Keratinocyte (primary cell): ENCODE results near the gene DRD3. TPM values are rescaled to one million over a fixed set of nuclear protein-coding genes. Genes with fewer than 3 reads are reported as not detected.

Experiments used
- DNase-seq: peaks from one replicate; pipeline ENCODE4 v3.0.0-alpha.2; 2011; ENCODE audit warnings: low read depth, missing footprints, low spot score
- FAIRE-seq: peaks from 2 replicates; lab custom pipeline; 2011; peaks lifted over from hg19 to GRCh38; lab: Jason Lieb, UNC
- H2AFZ ChIP-seq: 2 replicates; pipeline ENCODE4 v1.6.0; 2012; ENCODE audit warnings: low read length, control low read depth, inconsistent platforms; ENCODE audit not compliant: control insufficient read depth
- H3K27ac ChIP-seq: 2 replicates; pipeline ENCODE4 v1.5.1; 2011; ENCODE audit warnings: low read length; ENCODE audit not compliant: control insufficient read depth, insufficient read depth
- H3K27me3 ChIP-seq: 3 replicates; pipeline ENCODE4 v1.6.0; 2011; ENCODE audit warnings: low read length; ENCODE audit not compliant: control insufficient read depth, insufficient read depth; ENCODE audit errors: extremely low read depth
- H3K36me3 ChIP-seq, 2 experiments: 2 replicates in 1 of 2; 3 replicates in 1 of 2; pipeline ENCODE4 v1.5.1; 2011; ENCODE audit warnings: low read length in 2 of 2, mild to moderate bottlenecking in 1 of 2; ENCODE audit not compliant: control insufficient read depth in 2 of 2, insufficient read depth in 2 of 2; ENCODE audit errors: extremely low read depth in 1 of 2
- H3K4me1 ChIP-seq: 3 replicates; pipeline ENCODE4 v1.5.1; 2011; ENCODE audit warnings: low read length; ENCODE audit not compliant: control insufficient read depth, insufficient read depth; ENCODE audit errors: extremely low read depth
- H3K4me2 ChIP-seq: 3 replicates; pipeline ENCODE4 v1.6.0; 2011; ENCODE audit warnings: low read depth, low read length; ENCODE audit not compliant: control insufficient read depth, insufficient read depth; ENCODE audit errors: extremely low read depth
- H3K4me3 ChIP-seq, 3 experiments: fragments of 200-600 bp in 1 of 3; sonication (generic) in 1 of 3; 2 replicates in 2 of 3; 3 replicates in 1 of 3; pipeline ENCODE4 v1.5.1; 2011 to 2016; ENCODE audit warnings: low read length in 3 of 3, mild to moderate bottlenecking in 3 of 3, control low read depth in 2 of 3, inconsistent platforms in 1 of 3, low read depth in 1 of 3, mixed read lengths in 1 of 3, mixed run types in 1 of 3, moderate library complexity in 1 of 3; ENCODE audit not compliant: control insufficient read depth in 2 of 3, insufficient read depth in 2 of 3; ENCODE audit errors: extremely low read depth in 1 of 3
- H3K79me2 ChIP-seq: 2 replicates; pipeline ENCODE4 v1.6.0; 2012; ENCODE audit warnings: low read length; ENCODE audit not compliant: control insufficient read depth, insufficient read depth
- H3K9ac ChIP-seq: 3 replicates; pipeline ENCODE4 v1.6.0; 2011; ENCODE audit warnings: low read length; ENCODE audit not compliant: control insufficient read depth, insufficient read depth; ENCODE audit errors: extremely low read depth
- H3K9me1 ChIP-seq: 3 replicates; pipeline ENCODE4 v1.6.0; 2011; ENCODE audit warnings: low read length; ENCODE audit not compliant: control insufficient read depth, insufficient read depth; ENCODE audit errors: extremely low read depth
- H3K9me3 ChIP-seq: 2 replicates; pipeline ENCODE4 v1.5.1; 2012; ENCODE audit warnings: low read depth, low read length; ENCODE audit not compliant: control insufficient read depth
- H4K20me1 ChIP-seq: 3 replicates; pipeline ENCODE4 v1.6.0; 2011; ENCODE audit warnings: low read length; ENCODE audit not compliant: control insufficient read depth, insufficient read depth; ENCODE audit errors: extremely low read depth
- EZH2 ChIP-seq: IDR thresholded peaks from one replicate; pipeline ENCODE4 v1.6.1; 2012; ENCODE audit warnings: inconsistent platforms, mild to moderate bottlenecking, low read length, moderate library complexity
- dilution Hi-C: fragments of 300-500 bp; cut with MboI; formaldehyde crosslinking; loops from one replicate; pipeline ENCODE4 v1.7.0; 2020; ENCODE audit warnings: low sequenced_read_pairs; ENCODE audit not compliant: extremely low pct_ligation_motif_present
- polyA plus RNA-seq, 5 experiments: library from polyadenylated mRNA; depleted of rRNA in 3 of 5; stranded (reverse) in 3 of 5; stranded (forward) in 1 of 5; unstranded in 1 of 5; fragments of >200 nt; gene quantifications; 1 replicate in 1 of 5; 2 replicates in 3 of 5; 3 replicates in 1 of 5; pipeline versions ENCODE4 v1.2.1 to v1.2.3, GENCODE V29; 2011 to 2012; ENCODE audit warnings: missing spikeins in 2 of 5, low read depth in 1 of 5, low replicate concordance in 1 of 5
- TF ChIP-seq, protein P1 (sequence below), 3 experiments: IDR thresholded peaks in 1 of 3; conservative IDR thresholded peaks in 1 of 3; optimal IDR thresholded peaks in 1 of 3; 2 replicates in 2 of 3; 3 replicates in 1 of 3; pipeline versions ENCODE3 to v1.5.1; 2011; ENCODE audit warnings: low read length in 3 of 3, mild to moderate bottlenecking in 3 of 3, moderate library complexity in 2 of 3, control low read depth in 1 of 3, inconsistent platforms in 1 of 3; ENCODE audit not compliant: insufficient read depth in 2 of 3; ENCODE audit errors: extremely low read depth in 1 of 3

Gene DRD3
- polyA plus RNA-seq, 1 donor (not counting 4 experiments of a cell fraction or from before 2014, with no cell fraction given) = not detected

- no peaks in the 10 kb centered on the region for H3K9me1 ChIP-seq
- H4K20me1 ChIP-seq = no peaks in the 10 kb centered on the region
- no peaks in the 10 kb centered on the region for H3K79me2 ChIP-seq
- DNase-seq = no peak
- no peak overlapping the region for H3K9ac ChIP-seq
- TF ChIP-seq EZH2 = no peak
- TF ChIP-seq, protein P1, sequence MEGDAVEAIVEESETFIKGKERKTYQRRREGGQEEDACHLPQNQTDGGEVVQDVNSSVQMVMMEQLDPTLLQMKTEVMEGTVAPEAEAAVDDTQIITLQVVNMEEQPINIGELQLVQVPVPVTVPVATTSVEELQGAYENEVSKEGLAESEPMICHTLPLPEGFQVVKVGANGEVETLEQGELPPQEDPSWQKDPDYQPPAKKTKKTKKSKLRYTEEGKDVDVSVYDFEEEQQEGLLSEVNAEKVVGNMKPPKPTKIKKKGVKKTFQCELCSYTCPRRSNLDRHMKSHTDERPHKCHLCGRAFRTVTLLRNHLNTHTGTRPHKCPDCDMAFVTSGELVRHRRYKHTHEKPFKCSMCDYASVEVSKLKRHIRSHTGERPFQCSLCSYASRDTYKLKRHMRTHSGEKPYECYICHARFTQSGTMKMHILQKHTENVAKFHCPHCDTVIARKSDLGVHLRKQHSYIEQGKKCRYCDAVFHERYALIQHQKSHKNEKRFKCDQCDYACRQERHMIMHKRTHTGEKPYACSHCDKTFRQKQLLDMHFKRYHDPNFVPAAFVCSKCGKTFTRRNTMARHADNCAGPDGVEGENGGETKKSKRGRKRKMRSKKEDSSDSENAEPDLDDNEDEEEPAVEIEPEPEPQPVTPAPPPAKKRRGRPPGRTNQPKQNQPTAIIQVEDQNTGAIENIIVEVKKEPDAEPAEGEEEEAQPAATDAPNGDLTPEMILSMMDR (optimal IDR thresholded peaks at IDR 0.05 in 1 of 3, IDR thresholded peaks at IDR 0.05 in 1 of 3, conservative IDR thresholded peaks at IDR 0.05 in 1 of 3; ENCODE audit: extremely low read depth in 1 of 3, insufficient read depth in 2 of 3, low read length in 3 of 3) = no peak
- no peak overlapping the region for H3K27ac ChIP-seq
- no peaks in the 10 kb centered on the region for H3K4me1 ChIP-seq
- H3K9me3 ChIP-seq = no peaks in the 10 kb centered on the region
- H3K36me3 ChIP-seq = no peaks in the 10 kb centered on the region
- no peak overlapping the region for H3K4me2 ChIP-seq
- H3K4me3 ChIP-seq = no peak overlapping the region
- H3K27me3 ChIP-seq = no peaks in the 10 kb centered on the region
- no peak for FAIRE-seq
- H2AFZ ChIP-seq = no peak overlapping the region
- dilution Hi-C loops = no loop called here
Measured at GRCh38 chr3:114104414-114104813, 74.4 kb downstream of the DRD3 start.

DNA sequence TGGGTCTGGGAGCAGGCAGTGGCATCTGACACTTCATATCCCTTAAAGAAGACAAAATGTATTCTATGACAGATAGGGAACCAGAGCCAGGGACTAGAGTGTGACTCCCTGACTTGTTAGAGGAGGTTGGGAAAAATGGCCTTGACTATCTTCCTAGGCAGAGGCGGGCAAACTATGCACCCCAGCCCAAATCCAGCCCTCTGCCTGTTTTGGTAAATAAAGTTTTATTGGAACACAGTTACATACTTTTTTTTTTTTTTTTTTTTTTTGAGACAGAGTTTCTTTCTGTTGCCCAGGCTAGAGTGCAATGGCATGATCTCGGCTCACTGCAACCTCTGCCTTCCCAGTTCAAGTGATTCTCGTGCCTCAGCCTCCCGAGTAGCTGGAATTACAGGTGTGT, 75.0 kb downstream of the DRD3 start:
- Histone ChIP-seq H3K27ac (no peak overlapping the region), H3K79me2 (no peaks in the 10 kb centered on the region), H2AFZ (no peak overlapping the region), H4K20me1 (no peaks in the 10 kb centered on the region), H3K27me3 (no peaks in the 10 kb centered on the region), H3K9me1 (no peaks in the 10 kb centered on the region), H3K9me3 (no peaks in the 10 kb centered on the region), H3K9ac (no peak overlapping the region), H3K4me2 (no peak overlapping the region), H3K36me3 (no peaks in the 10 kb centered on the region), H3K4me3 (no peak overlapping the region), H3K4me1 (no peaks in the 10 kb centered on the region)
- no peak for DNase-seq
- dilution Hi-C loops = no loop called here
- TF ChIP-seq EZH2 = no peak
- TF ChIP-seq, protein P1 (optimal IDR thresholded peaks at IDR 0.05 in 1 of 3, IDR thresholded peaks at IDR 0.05 in 1 of 3, conservative IDR thresholded peaks at IDR 0.05 in 1 of 3; ENCODE audit: extremely low read depth in 1 of 3, insufficient read depth in 2 of 3, low read length in 3 of 3) = no peak
- FAIRE-seq = no peak
